Stimulated activated naive CD4-positive, alpha-beta T cell (primary cell): ENCODE results near the gene IMPDH2.

ENCODE experiments used
- DNase-seq, 6 experiments: peaks; one replicate each; lab custom pipeline; 2025; lab: John Stamatoyannopoulos, UW

The IMPDH2 gene

GRCh38 chr3:49006408-49007067, 22.7 kb downstream of the IMPDH2 start:
- DNase-seq: no peak

DNA sequence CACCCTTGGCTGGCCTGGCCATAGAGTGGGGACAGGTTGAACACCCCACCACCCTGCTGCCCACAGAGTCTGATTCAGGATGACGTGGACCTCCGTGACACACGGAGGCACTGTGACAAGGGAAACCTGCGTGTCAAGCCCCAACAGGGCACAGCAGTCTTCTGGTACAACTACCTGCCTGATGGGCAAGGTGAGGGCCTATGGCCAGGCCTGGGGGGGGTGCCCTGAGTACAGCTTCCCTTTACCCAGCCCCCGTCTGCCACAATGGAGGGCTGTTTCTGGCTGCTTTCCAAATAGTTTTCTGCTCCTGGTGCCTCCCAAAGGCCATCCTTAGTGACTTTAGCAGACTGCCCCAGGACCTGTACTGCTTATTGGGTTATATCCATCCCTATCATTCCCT, 23.2 kb downstream of the IMPDH2 start:
- no peak for DNase-seq

GRCh38 chr3:49005303-49005680, 23.9 kb downstream of the IMPDH2 start:
- no peak for DNase-seq

- DNase-seq: no peak
Measured at GRCh38 chr3:49004352-49005302, 24.6 kb downstream of the IMPDH2 start.

- DNase-seq: no peak
Measured at GRCh38 chr3:49001155-49001554, 28.0 kb downstream of the IMPDH2 start.

- no peak for DNase-seq
Measured at GRCh38 chr3:48999085-48999858, 29.9 kb downstream of the IMPDH2 start.

DNA sequence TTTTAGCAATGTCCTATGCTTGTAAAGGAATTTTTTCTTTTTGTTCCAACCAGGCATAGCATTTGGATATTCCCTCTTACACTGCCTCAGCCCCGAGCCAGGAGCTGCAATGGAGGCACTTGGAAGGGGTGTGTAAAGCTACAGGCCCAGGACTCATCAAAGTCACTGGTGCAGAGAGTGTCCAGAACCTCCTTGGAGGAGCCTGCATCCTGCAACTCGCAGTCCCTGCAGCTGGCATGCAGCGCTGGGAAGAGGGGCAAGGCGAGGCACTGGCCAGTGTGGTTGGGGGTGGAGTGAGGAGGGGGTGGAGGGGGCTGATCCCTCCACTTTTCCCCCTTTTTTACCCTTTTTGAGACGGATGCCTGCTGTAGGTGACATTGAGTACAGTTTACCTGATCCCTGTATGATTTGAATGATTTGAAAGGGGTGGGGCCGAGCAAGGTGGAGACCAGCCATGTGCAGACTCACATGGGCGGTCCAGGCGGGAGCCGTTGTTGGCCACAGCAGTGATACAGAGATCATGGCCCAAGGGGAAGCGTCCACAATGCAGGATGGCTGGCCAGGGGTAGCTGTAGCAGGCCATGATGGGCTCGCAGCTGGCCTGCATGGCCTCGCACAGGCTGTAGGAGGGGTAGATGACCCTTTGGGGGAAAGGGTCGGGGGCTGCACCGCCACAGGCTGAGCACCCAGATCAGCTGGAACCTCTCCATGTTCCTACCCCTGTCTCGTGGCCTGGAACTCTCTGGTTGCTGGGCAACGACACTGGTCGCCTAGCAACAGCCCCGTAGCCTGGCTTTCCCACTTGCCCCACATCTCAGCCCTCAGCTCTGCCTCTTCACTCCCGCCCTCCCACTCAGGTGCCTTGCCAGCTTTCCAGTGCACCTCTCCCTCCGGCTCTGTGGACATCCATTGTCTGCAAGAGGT, 31.2 kb downstream of the IMPDH2 start:
- DNase-seq: no peak

DNA sequence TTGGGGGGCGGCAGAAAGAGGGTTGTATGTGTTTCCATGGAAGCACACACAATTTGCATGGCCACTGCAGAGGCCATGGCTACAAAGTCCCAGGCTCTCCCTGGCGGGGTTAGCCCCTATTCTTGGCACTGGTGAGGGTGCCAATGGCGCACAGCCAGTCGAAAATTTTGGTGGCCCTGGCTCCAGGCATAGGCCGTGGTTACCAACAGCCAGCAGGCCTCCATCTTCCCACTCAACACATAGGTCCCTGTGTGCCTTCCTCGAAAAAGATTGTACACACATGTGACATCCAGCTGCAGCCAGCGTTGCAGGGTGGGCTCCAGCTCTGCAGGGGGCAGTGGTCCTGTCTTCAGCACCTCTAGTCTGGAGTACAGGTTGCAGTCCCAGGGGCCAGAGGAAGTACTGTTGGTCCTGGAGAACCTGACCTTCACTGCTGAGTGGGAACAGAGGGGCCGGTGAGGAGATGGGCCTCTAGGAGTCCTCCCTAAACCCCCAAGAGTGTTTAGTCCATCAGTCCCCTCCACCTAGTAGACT, 32.0 kb downstream of the IMPDH2 start:
- no peak for DNase-seq

- no peak for DNase-seq
Measured at GRCh38 chr3:48996640-48997039, 32.6 kb downstream of the IMPDH2 start.

- no peak for DNase-seq
Measured at GRCh38 chr3:48993834-48994233, 35.4 kb downstream of the IMPDH2 start.

- DNase-seq: no peak
Measured at GRCh38 chr3:48991851-48992545, 37.2 kb downstream of the IMPDH2 start.

- DNase-seq: peak in 4 of 6 experiments; percentile 21 to 36 (median 34)
Measured at GRCh38 chr3:48990636-48991469, 38.3 kb downstream of the IMPDH2 start.

- peak; percentile 28 to 67 (median 58) for DNase-seq
Measured at GRCh38 chr3:48989796-48990635, 39.2 kb downstream of the IMPDH2 start, which contains the start of gene P4HTM. Gene P4HTM (plus strand): TSS chr3:48990241. CDS start chr3:48990257, 16 bp downstream.

DNA sequence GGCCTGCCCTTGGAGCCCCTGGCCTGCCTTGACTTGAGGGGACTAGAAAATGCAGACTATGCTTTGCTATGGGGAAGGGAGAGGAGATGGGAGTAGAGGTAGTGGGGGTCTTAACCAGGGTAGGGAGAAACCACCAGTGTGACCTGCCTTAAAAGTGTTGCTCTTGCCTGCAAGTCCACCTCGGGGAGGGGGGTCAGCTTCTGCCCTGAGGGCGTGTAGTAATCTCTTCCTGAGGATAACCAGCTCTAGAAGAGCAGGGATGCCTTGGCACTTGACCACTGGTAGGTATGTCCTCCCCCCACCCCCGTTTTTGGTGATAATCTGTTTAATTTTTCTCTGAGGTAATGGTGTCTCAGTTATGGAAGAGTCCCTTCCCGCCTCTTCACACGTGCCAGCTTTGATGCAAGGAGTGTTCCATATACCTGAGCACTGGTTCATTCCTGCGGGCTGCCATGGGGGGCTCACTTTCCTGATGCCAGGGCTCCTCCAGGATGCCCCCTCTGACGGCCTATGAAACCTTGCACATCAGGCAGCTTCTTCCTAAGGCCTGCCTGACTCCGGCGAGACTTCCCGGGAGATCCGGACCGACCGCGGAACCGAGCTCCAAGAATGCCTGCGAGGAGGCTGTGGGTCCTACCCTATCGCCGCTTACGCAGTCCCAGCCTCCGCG, 39.9 kb downstream of the IMPDH2 start:
- DNase-seq: no peak

GRCh38 chr3:48985831-48986376, 43.3 kb downstream of the IMPDH2 start:
- DNase-seq: no peak

DNA sequence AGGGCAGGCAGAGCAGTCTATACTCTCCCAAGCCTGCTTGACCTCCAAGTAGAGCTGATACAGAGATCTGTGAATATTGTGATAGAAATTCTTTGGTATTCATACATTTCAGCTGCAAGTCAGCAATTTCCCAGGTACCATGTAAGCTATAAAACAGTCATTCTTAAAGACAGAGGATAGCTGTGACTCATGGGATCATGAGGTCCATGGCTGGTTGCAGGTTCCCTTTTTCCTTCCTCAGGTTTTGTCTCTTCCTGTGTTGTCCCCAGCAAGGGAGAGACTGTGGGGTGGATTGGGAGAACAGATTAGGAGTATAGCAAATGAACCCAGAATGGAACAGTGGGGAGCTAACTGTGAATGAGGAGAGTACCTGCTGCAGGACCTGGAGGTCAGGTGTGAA, 44.5 kb downstream of the IMPDH2 start:
- no peak for DNase-seq

GRCh38 chr3:48983096-48983495, 46.1 kb downstream of the IMPDH2 start:
- no peak for DNase-seq

- no peak for DNase-seq
Measured at GRCh38 chr3:48982686-48983085, 46.5 kb downstream of the IMPDH2 start.
